IMR-90 (cell line): ENCODE results near the gene BICD1. TPM values are rescaled to one million over a fixed set of nuclear protein-coding genes. Genes with fewer than 3 reads are reported as not detected.

ENCODE experiments used
- ATAC-seq: fragments of 200-7000 bp; cut with Tn5 transposase; 2 replicates; pipeline ENCODE4 v1.9.1; 2020; ENCODE audit warnings: low read depth, mild to moderate bottlenecking, moderate library complexity
- BruUV-seq: library from RNA; stranded (reverse); fragments of 400-500 nt; replicated peaks from 2 replicates; lab custom pipeline; 2021; lab: Mats Ljungman, UMichigan
- CTCF ChIA-PET: fragments of 300-600 bp; formaldehyde crosslinking; extraction: SDS; loops from one replicate; lab custom pipeline; 2021; ENCODE audit warnings: antibody characterized with exemption; lab: Yijun Ruan, JAX
- POLR2A ChIA-PET: fragments of 300-600 bp; sonication (Branson Sonifier 250); formaldehyde crosslinking; loops from one replicate; lab custom pipeline; 2022; ENCODE audit warnings: antibody characterized with exemption; ENCODE audit not compliant: unreplicated experiment; lab: Charles Lee
- DNase-seq: peaks from one replicate; pipeline ENCODE4 v3.0.0; 2013
- H2AFZ ChIP-seq: replicated peaks from 2 replicates; pipeline ENCODE3; 2013; ENCODE audit warnings: low read length, mild to moderate bottlenecking; ENCODE audit not compliant: poor library complexity
- H2AK5ac ChIP-seq: 2 replicates; pipeline ENCODE4 v1.6.1; 2013; ENCODE audit warnings: low read depth, low read length, inconsistent platforms
- H2AK9ac ChIP-seq: replicated peaks from 2 replicates; pipeline ENCODE3; 2013; ENCODE audit warnings: mild to moderate bottlenecking, low read depth, low read length, moderate library complexity; ENCODE audit not compliant: poor library complexity
- H2BK120ac ChIP-seq: 2 replicates; pipeline ENCODE4 v1.6.1; 2013; ENCODE audit warnings: low read depth, low read length, inconsistent platforms
- H2BK15ac ChIP-seq: 3 replicates; pipeline ENCODE4 v1.6.1; 2013; ENCODE audit warnings: low read depth, low read length, inconsistent platforms
- H2BK20ac ChIP-seq: 2 replicates; pipeline ENCODE4 v1.6.1; 2013; ENCODE audit warnings: low read depth, mild to moderate bottlenecking, inconsistent platforms, low read length, moderate library complexity
- H2BK5ac ChIP-seq: 2 replicates; pipeline ENCODE4 v1.6.1; 2013; ENCODE audit warnings: mild to moderate bottlenecking, low read depth, low read length, inconsistent platforms; ENCODE audit not compliant: poor library complexity, severe bottlenecking
- H3K14ac ChIP-seq: replicated peaks from 2 replicates; pipeline ENCODE4 v1.6.1; 2013; ENCODE audit warnings: low read depth, low read length, inconsistent platforms
- H3K18ac ChIP-seq: 2 replicates; pipeline ENCODE4 v1.6.1; 2013; ENCODE audit warnings: low read depth, low read length, control low read depth
- H3K23ac ChIP-seq: 2 replicates; pipeline ENCODE4 v1.6.1; 2013; ENCODE audit warnings: low read depth, low read length, inconsistent platforms
- H3K27ac ChIP-seq: 2 replicates; pipeline ENCODE4 v1.5.1; 2013; ENCODE audit warnings: mild to moderate bottlenecking, control low read depth, low read length; ENCODE audit not compliant: insufficient read depth
- H3K27me3 ChIP-seq: 2 replicates; pipeline ENCODE4 v1.6.1; 2013; ENCODE audit warnings: low read length; ENCODE audit not compliant: control insufficient read depth, insufficient read depth
- H3K36me3 ChIP-seq: 2 replicates; pipeline ENCODE4 v1.6.1; 2013; ENCODE audit warnings: low read length, mixed read lengths; ENCODE audit not compliant: control insufficient read depth, insufficient read depth
- H3K4ac ChIP-seq: 2 replicates; pipeline ENCODE4 v1.6.1; 2013; ENCODE audit warnings: low read depth, low read length, inconsistent platforms
- H3K4me1 ChIP-seq: 2 replicates; pipeline ENCODE4 v1.6.1; 2013; ENCODE audit warnings: low read length, mixed read lengths; ENCODE audit not compliant: control insufficient read depth, insufficient read depth
- H3K4me2 ChIP-seq: 2 replicates; pipeline ENCODE4 v1.6.1; 2013; ENCODE audit warnings: low read depth, mild to moderate bottlenecking, control low read depth, low read length, moderate library complexity
- H3K4me3 ChIP-seq: 2 replicates; pipeline ENCODE4 v1.5.1; 2013; ENCODE audit warnings: low read depth, mild to moderate bottlenecking, control low read depth, low read length, moderate library complexity; ENCODE audit not compliant: insufficient read depth
- H3K56ac ChIP-seq: 2 replicates; pipeline ENCODE4 v1.6.1; 2013; ENCODE audit warnings: low read length, inconsistent platforms; ENCODE audit not compliant: insufficient read depth; ENCODE audit errors: extremely low read depth
- H3K79me1 ChIP-seq, 2 experiments: 2 replicates each; pipeline ENCODE4 v1.6.1; 2013; ENCODE audit warnings: low read length in 2 of 2, inconsistent platforms in 1 of 2, low read depth in 1 of 2
- H3K9ac ChIP-seq: 2 replicates; pipeline ENCODE4 v1.6.1; 2013; ENCODE audit warnings: low read depth, low read length, control low read depth
- H3K9me1 ChIP-seq: 2 replicates; pipeline ENCODE4 v1.6.1; 2013; ENCODE audit warnings: low read length, inconsistent platforms; ENCODE audit not compliant: insufficient read depth
- H3K9me3 ChIP-seq: 2 replicates; pipeline ENCODE4 v1.6.1; 2013; ENCODE audit warnings: low read length; ENCODE audit not compliant: control insufficient read depth, insufficient read depth
- H4K20me1 ChIP-seq: 2 replicates; pipeline ENCODE4 v1.6.1; 2013; ENCODE audit warnings: low read length, inconsistent platforms; ENCODE audit not compliant: insufficient read depth
- H4K5ac ChIP-seq: 2 replicates; pipeline ENCODE4 v1.6.1; 2013; ENCODE audit warnings: mild to moderate bottlenecking, low read depth, low read length, control low read depth
- H4K8ac ChIP-seq, 2 experiments: 2 replicates each; pipeline ENCODE4 v1.6.1; 2013; ENCODE audit warnings: low read depth in 2 of 2, low read length in 2 of 2, control low read depth in 1 of 2, inconsistent platforms in 1 of 2
- H4K91ac ChIP-seq: 2 replicates; pipeline ENCODE4 v1.6.1; 2013; ENCODE audit warnings: low read depth, low read length, inconsistent platforms; ENCODE audit not compliant: insufficient read depth
- BHLHE40 ChIP-seq: fragments of 150-350 bp; IDR thresholded peaks from 2 replicates; pipeline ENCODE4 v1.6.1; 2016; ENCODE audit warnings: mild to moderate bottlenecking, low read depth, low read length
- CHD1 ChIP-seq: IDR thresholded peaks from 2 replicates; pipeline ENCODE4 v1.6.1; 2012; ENCODE audit warnings: low read depth, low read length, improper control_type of control experiment
- FOS ChIP-seq: fragments of 150-350 bp; IDR thresholded peaks from 2 replicates; pipeline ENCODE4 v1.6.1; 2016; ENCODE audit warnings: low read depth, low read length
- MAFK ChIP-seq: IDR thresholded peaks from 2 replicates; pipeline ENCODE4 v1.6.1; 2012; ENCODE audit warnings: low read depth, low read length, improper control_type of control experiment
- MAZ ChIP-seq: IDR thresholded peaks from 2 replicates; pipeline ENCODE4 v1.6.1; 2012; ENCODE audit warnings: low read depth, mild to moderate bottlenecking, low read length, improper control_type of control experiment, moderate library complexity, borderline replicate concordance
- MXI1 ChIP-seq: IDR thresholded peaks from 2 replicates; pipeline ENCODE4 v1.6.1; 2012; ENCODE audit warnings: low read depth, mild to moderate bottlenecking, low read length, moderate library complexity, borderline replicate concordance
- NFE2L2 ChIP-seq: fragments of 150-350 bp; IDR thresholded peaks from 2 replicates; pipeline ENCODE4 v1.6.1; 2016; ENCODE audit warnings: low read depth, mild to moderate bottlenecking, low read length
- POLR2A ChIP-seq: IDR thresholded peaks from 2 replicates; pipeline ENCODE4 v1.6.1; 2012; ENCODE audit warnings: mild to moderate bottlenecking, low read depth, low read length
- RAD21 ChIP-seq: IDR thresholded peaks from 2 replicates; pipeline ENCODE4 v1.6.1; 2012; ENCODE audit warnings: low read length, improper control_type of control experiment
- RCOR1 ChIP-seq: IDR thresholded peaks from 2 replicates; pipeline ENCODE4 v1.6.1; 2012; ENCODE audit warnings: mild to moderate bottlenecking, low read length, improper control_type of control experiment; ENCODE audit not compliant: insufficient replicate concordance
- RFX5 ChIP-seq: IDR thresholded peaks from 2 replicates; pipeline ENCODE4 v1.8.0; 2012; ENCODE audit warnings: low read depth, mild to moderate bottlenecking, low read length, moderate library complexity
- SMC3 ChIP-seq: fragments of 150-350 bp; IDR thresholded peaks from 2 replicates; pipeline ENCODE4 v1.6.1; 2016; ENCODE audit warnings: low read depth, mild to moderate bottlenecking, antibody characterized with exemption, low read length, moderate library complexity
- WGBS, 2 experiments: methylation state at CpG; one replicate each; pipeline versions ENCODE4 v1.1.5 to v1.1.7; 2013; ENCODE audit warnings: missing lambda C conversion rate in 2 of 2; ENCODE audit not compliant: insufficient read length in 1 of 2; ENCODE audit errors: extremely low coverage in 2 of 2; 5-methylcytosine and 5-hydroxymethylcytosine counted together
- dilution Hi-C: fragments of 300-500 bp; cut with HindIII; formaldehyde crosslinking; loops from one replicate; pipeline ENCODE4 v1.14.3; 2018; ENCODE audit warnings: low sequenced_read_pairs; ENCODE audit not compliant: unreplicated experiment
- in situ Hi-C: fragments of 300-500 bp; cut with MboI; formaldehyde crosslinking; loops from 3 replicates; pipeline ENCODE4 v1.14.3; 2019; ENCODE audit warnings: low sequenced_read_pairs, inconsistent platforms, mixed read lengths
- intact Hi-C: fragments of 100-400 bp; cut with micrococcal nuclease; formaldehyde crosslinking; loops from 2 replicates; pipeline ENCODE4 v1.10.0; 2022
- polyA plus RNA-seq, 3 experiments: library from polyadenylated mRNA; depleted of rRNA; stranded (reverse); fragments of >200 nt; gene quantifications; 2 replicates each; pipeline ENCODE4 v1.2.3, GENCODE V29; 2012; ENCODE audit warnings: low replicate concordance in 1 of 3
- total RNA-seq: library from RNA; depleted of rRNA; stranded (reverse); fragments of >200 nt; gene quantifications from 2 replicates; pipeline ENCODE4 v1.2.3, GENCODE V29; 2012
- TF ChIP-seq, protein P1 (sequence below): fragments of 150-350 bp; IDR thresholded peaks from 2 replicates; pipeline ENCODE4 v1.6.1; 2017; ENCODE audit warnings: mild to moderate bottlenecking, antibody characterized with exemption, low read length, low read depth
- TF ChIP-seq, protein P2 (sequence below): conservative IDR thresholded peaks from 2 replicates; pipeline ENCODE4 v1.5.1; 2012; ENCODE audit warnings: mild to moderate bottlenecking, low read depth, low read length, improper control_type of control experiment

The BICD1 gene
- total and polyA plus RNA-seq, 2 of the 4 experiments (the other 2 are of a cell fraction), result 17.2 to 21.8 TPM

DNA sequence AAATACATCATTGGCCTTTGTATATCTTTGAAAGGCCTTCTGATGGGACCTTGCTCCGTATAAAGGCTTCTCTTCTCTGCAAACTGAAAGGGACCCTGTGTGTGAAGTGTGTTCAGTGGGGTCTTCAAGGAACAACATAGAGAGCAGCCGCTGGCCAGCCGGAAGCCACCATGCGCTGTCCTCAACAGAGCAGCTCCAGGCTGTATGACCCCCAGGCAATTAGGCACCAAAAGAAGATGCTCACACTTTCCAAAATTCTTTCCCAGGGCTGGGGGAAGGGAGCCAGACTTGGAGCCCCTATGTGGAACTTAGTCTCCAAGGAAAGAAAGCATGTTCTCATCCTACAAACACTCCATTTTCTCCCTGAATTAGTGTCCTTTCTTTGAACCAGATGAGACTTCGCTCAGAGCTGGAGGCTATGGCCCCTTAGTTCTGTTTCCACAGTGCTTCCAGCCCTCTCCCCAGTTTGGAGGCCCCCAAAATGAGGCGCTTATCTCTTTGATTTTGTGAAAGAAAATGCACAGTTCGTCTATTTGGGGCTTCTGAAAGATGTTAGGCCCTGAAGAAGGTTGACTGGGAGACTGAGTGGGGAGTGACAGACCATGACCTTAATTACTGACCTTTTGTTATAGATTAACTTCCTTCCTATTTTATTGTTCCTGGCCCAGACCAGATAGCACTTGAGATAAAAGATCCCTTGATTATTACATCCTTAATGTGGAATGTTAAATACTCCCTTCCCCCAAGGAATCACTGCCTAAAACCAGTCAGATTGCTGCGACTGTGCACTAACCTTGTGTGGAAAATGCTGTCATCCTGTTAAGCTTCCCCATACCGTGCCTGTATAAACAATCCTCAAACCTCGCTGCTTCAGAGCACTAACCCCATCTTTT is 164.4 kb downstream of the BICD1 start:
- POLR2A ChIA-PET, result no interaction called here
- H3K9me3 ChIP-seq, result no peaks in the 10 kb centered on the region
- no TSS peak for BruUV-seq
- H2AK5ac ChIP-seq, result no peak overlapping the region
- peak overlapping the region; percentile 80; the same call in 1 of the 2 replicates for H3K4me2 ChIP-seq
- H3K18ac ChIP-seq, result peak overlapping the region; percentile 64
- H2BK15ac ChIP-seq, result no peak overlapping the region
- peak; percentile 62 for DNase-seq
- H4K8ac ChIP-seq, result no peak overlapping the region
- no peak overlapping the region for H2BK5ac ChIP-seq
- no peak for TF ChIP-seq RFX5
- no peak for TF ChIP-seq BHLHE40
- TF ChIP-seq MAFK, result no peak
- TF ChIP-seq, protein P1, sequence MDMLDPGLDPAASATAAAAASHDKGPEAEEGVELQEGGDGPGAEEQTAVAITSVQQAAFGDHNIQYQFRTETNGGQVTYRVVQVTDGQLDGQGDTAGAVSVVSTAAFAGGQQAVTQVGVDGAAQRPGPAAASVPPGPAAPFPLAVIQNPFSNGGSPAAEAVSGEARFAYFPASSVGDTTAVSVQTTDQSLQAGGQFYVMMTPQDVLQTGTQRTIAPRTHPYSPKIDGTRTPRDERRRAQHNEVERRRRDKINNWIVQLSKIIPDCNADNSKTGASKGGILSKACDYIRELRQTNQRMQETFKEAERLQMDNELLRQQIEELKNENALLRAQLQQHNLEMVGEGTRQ, result no peak
- TF ChIP-seq FOS, result no peak
- TF ChIP-seq MAZ, result no peak
- no peak for TF ChIP-seq SMC3
- no peak for TF ChIP-seq RCOR1
- no peak for TF ChIP-seq RAD21
- TF ChIP-seq, protein P2, sequence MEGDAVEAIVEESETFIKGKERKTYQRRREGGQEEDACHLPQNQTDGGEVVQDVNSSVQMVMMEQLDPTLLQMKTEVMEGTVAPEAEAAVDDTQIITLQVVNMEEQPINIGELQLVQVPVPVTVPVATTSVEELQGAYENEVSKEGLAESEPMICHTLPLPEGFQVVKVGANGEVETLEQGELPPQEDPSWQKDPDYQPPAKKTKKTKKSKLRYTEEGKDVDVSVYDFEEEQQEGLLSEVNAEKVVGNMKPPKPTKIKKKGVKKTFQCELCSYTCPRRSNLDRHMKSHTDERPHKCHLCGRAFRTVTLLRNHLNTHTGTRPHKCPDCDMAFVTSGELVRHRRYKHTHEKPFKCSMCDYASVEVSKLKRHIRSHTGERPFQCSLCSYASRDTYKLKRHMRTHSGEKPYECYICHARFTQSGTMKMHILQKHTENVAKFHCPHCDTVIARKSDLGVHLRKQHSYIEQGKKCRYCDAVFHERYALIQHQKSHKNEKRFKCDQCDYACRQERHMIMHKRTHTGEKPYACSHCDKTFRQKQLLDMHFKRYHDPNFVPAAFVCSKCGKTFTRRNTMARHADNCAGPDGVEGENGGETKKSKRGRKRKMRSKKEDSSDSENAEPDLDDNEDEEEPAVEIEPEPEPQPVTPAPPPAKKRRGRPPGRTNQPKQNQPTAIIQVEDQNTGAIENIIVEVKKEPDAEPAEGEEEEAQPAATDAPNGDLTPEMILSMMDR, result no peak
- no peak for TF ChIP-seq CHD1
- TF ChIP-seq MXI1, result no peak
- no peak for TF ChIP-seq POLR2A
- TF ChIP-seq NFE2L2, result no peak
- H3K27ac ChIP-seq, result 0 out of 2 replicates have a peak overlapping the region, but pooled peaks have one; percentile 12
- no peaks in the 10 kb centered on the region for H3K36me3 ChIP-seq
- H2BK120ac ChIP-seq, result no peak overlapping the region
- H3K79me1 ChIP-seq, result peaks cover 17 to 31% of the 10 kb centered on the region in 2 experiments
- H3K4me1 ChIP-seq, result peaks cover 14% of the 10 kb centered on the region
- H3K27me3 ChIP-seq, result no peaks in the 10 kb centered on the region
- H3K56ac ChIP-seq, result no peak overlapping the region
- dilution Hi-C loops, result no loop called here
- intact Hi-C loops, result no loop called here
- H3K14ac ChIP-seq, result no peak overlapping the region
- no peak overlapping the region for H3K9ac ChIP-seq
- peak overlapping the region; percentile 25; the same call in 1 of the 2 replicates for H4K5ac ChIP-seq
- H3K23ac ChIP-seq, result no peak overlapping the region
- CTCF ChIA-PET, result interaction anchor here (0.5 to 0.6 kb wide), 2 partner anchors 27 to 868 kb away, joined by 4 to 7 read pairs; no protein-coding TSS in a partner anchor
- no peak overlapping the region for H2AK9ac ChIP-seq
- H2BK20ac ChIP-seq, result no peak overlapping the region
- peak; percentile 74 for ATAC-seq
- H3K9me1 ChIP-seq, result peaks cover 11% of the 10 kb centered on the region
- in situ Hi-C loops, result no loop called here
- H2AFZ ChIP-seq, result no peak overlapping the region
- H3K4me3 ChIP-seq, result no peak overlapping the region
- H3K4ac ChIP-seq, result no peak overlapping the region
- WGBS, 2 experiments, result 20% methylated on average over 2 of the region's 10 CpGs; no CpG with 5 or more reads in 1 of the 2 experiments
- no peak overlapping the region for H4K91ac ChIP-seq
- H4K20me1 ChIP-seq, result peaks cover 7% of the 10 kb centered on the region; the same call in 1 of the 2 replicates
